ENCODE measurements around the gene TOMT. TPM values are rescaled to one million over a fixed set of nuclear protein-coding genes. Genes with fewer than 3 reads are reported as not detected.

The TOMT gene
- total RNA-seq, 3 donors from 2014 or later, result 0.39 TPM; not detected in 2

GRCh38 chr11:72120930-72121329, 15.2 kb downstream of the TOMT start:
- ATAC-seq (no peak), DNase-seq (no peak)
- TF ChIP-seq CTCF (IDR thresholded peaks at IDR 0.05), result no peak
- Histone ChIP-seq H3K36me3 (ENCODE audit: low read depth) (no peaks in the 10 kb centered on the region), H3K4me1 (ENCODE audit: low read depth) (no peaks in the 10 kb centered on the region), H3K4me3 (no peak overlapping the region), H3K9me3 (no peaks in the 10 kb centered on the region)
- intact Hi-C loops (cut with DNase I, micrococcal nuclease), result no loop called here

DNA sequence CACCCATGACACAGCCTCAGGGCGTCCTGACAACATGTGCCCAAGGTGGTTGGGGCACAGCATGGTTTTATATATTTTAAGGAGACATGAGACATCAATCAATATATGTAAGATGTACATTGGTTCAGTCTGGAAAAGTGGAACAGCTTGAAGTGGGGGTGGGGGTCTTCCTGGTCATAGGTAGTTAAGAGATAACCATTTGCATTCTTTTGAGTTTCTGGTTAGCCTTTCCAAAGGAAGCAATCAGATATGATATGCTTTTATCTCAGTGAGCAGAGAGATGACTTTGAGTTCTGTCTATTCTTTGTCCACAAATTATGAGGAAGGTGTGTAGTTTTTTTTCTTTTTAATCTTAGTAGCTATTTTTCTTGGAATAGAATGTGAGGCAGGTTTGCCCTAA, 16.9 kb downstream of the TOMT start:
- TF ChIP-seq CTCF (IDR thresholded peaks at IDR 0.05), result no peak
- DNase-seq, result no peak
- Histone ChIP-seq H3K4me3 (no peak overlapping the region), H3K36me3 (ENCODE audit: low read depth) (no peaks in the 10 kb centered on the region), H3K9me3 (no peaks in the 10 kb centered on the region), H3K4me1 (ENCODE audit: low read depth) (no peaks in the 10 kb centered on the region)
- intact Hi-C loops (cut with DNase I, micrococcal nuclease), result no loop called here
- no peak for ATAC-seq

GRCh38 chr11:72123117-72123653, 17.5 kb downstream of the TOMT start:
- H3K9me3 ChIP-seq, result peaks cover 4% of the 10 kb centered on the region
- no peak for TF ChIP-seq CTCF (IDR thresholded peaks at IDR 0.05)
- no peaks in the 10 kb centered on the region for H3K4me1 ChIP-seq (ENCODE audit: low read depth)
- no peaks in the 10 kb centered on the region for H3K36me3 ChIP-seq (ENCODE audit: low read depth)
- DNase-seq (no peak), ATAC-seq (no peak)
- no peak overlapping the region for H3K4me3 ChIP-seq
- intact Hi-C loops (cut with DNase I, micrococcal nuclease), result no loop called here

DNA sequence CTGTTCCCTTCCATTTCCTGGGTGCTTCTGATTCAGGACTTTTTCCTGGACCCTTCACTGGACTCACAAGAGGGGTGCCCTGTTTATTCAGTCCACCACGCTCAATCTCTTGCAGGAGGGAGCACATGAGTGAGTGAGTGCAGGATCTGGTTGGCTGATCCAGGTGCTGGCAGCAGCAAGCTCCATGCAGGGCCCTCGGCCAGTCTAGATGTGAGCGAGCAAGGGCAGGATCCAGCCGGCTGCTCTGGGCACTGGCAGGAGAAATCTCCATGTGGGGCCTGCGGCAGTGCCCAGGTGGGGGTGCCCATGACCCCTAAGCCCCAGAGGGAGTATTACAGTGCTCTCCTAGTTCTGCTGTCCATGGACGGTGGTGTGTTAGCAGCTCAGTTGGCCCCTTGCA, 18.3 kb downstream of the TOMT start:
- H3K9me3 ChIP-seq, result peaks cover 4% of the 10 kb centered on the region
- no peak for TF ChIP-seq CTCF (IDR thresholded peaks at IDR 0.05)
- no peak overlapping the region for H3K4me3 ChIP-seq
- H3K36me3 ChIP-seq (ENCODE audit: low read depth), result no peaks in the 10 kb centered on the region
- no peak for DNase-seq
- H3K4me1 ChIP-seq (ENCODE audit: low read depth), result no peaks in the 10 kb centered on the region
- no peak for ATAC-seq
- intact Hi-C loops (cut with DNase I, micrococcal nuclease), result no loop called here

GRCh38 chr11:72125956-72126355, 20.2 kb downstream of the TOMT start:
- no peak for DNase-seq
- ATAC-seq, result no peak
- no peaks in the 10 kb centered on the region for H3K4me1 ChIP-seq (ENCODE audit: low read depth)
- H3K36me3 ChIP-seq (ENCODE audit: low read depth), result no peaks in the 10 kb centered on the region
- intact Hi-C loops (cut with DNase I, micrococcal nuclease), result no loop called here
- TF ChIP-seq CTCF (IDR thresholded peaks at IDR 0.05), result no peak
- H3K9me3 ChIP-seq, result peaks cover 4% of the 10 kb centered on the region
- no peak overlapping the region for H3K4me3 ChIP-seq

- no peaks in the 10 kb centered on the region for H3K36me3 ChIP-seq (ENCODE audit: low read depth)
- H3K9me3 ChIP-seq, result peaks cover 4% of the 10 kb centered on the region
- intact Hi-C loops (cut with DNase I, micrococcal nuclease), result no loop called here
- no peak for DNase-seq
- ATAC-seq, result no peak
- no peak overlapping the region for H3K4me3 ChIP-seq
- H3K4me1 ChIP-seq (ENCODE audit: low read depth), result no peaks in the 10 kb centered on the region
- TF ChIP-seq CTCF (IDR thresholded peaks at IDR 0.05), result no peak
Observed at GRCh38 chr11:72127923-72128322, 22.2 kb downstream of the TOMT start.
